ENCODE results near the gene CLEC5A.
"Not testable (repeated sequence)": the region's sequence is repeated elsewhere in the genome, so short reads cannot be mapped to it uniquely, and the experiment has no call there.

Gene CLEC5A

DNA sequence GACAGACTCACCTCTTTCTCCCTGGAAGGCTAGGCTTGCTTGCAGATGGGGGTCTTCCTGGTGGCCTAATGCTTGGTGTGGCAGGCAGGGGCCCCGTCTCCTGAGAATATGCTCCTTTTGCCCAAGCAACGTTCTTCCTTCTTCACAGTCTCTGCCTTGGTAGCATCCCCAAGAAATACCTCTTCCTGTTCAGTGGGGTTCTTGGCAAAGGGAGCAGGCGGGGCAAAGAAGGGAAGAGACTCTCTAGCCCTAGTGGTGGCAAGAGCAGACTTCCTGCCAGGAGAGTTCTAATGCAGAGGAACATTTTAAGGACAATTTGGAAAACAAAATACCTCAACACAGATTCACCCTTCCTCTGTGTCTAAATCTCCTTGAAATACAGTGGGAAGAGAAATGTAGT lies at the start of gene CLEC5A:
Gene CLEC5A (minus strand): TSS at position 179 of the 400 bp plus-strand sequence. CDS start 682 bp downstream, outside the sequence.
- Histone ChIP-seq H3K36me3 (ENCODE audit: insufficient read depth, low read depth, low read length) (no peaks in the 10 kb centered on the region), H3K27ac (ENCODE audit: low read length) (no peak within 1 kb of the TSS), H3K9ac (ENCODE audit: low read depth, low read length) (no peak within 1 kb of the TSS), H3K4me3 (ENCODE audit: low read length) (no peak within 1 kb of the TSS), H3K4me1 (ENCODE audit: insufficient read depth, low read length) (no peaks in the 10 kb centered on the region), H3K27me3 (ENCODE audit: insufficient read depth, low read length) (no peaks in the 10 kb centered on the region), H3K9me3 (ENCODE audit: insufficient read depth, low read depth, low read length) (no peaks in the 10 kb centered on the region)

DNA sequence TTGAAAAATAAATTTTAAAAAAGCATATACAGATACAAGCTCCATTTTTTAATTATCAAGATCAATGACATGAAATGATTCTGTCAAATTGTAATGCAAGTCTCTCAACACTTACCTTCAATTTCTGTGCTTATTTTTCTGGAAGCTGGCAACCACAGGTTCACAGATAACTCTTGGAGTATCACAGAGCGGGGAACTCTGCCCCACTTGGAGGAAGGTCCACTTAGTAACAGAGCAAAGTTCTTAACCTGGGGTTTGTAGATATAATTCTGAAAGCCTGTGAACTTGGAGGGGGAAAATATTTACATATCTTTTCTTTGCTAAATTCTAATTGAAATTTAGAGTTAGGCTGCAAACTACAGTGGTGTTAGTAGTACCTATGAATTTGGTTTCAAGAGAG lies 46.6 kb upstream of the CLEC5A start:
- Histone ChIP-seq H3K9me3 (ENCODE audit: insufficient read depth, low read depth, low read length) (no peaks in the 10 kb centered on the region), H3K4me3 (ENCODE audit: low read length) (no peak overlapping the region), H3K27ac (ENCODE audit: low read length) (no peak overlapping the region), H3K4me1 (ENCODE audit: insufficient read depth, low read length) (no peaks in the 10 kb centered on the region), H3K27me3 (ENCODE audit: insufficient read depth, low read length) (no peaks in the 10 kb centered on the region), H3K36me3 (ENCODE audit: insufficient read depth, low read depth, low read length) (no peaks in the 10 kb centered on the region), H3K9ac (ENCODE audit: low read depth, low read length) (no peak overlapping the region)

DNA sequence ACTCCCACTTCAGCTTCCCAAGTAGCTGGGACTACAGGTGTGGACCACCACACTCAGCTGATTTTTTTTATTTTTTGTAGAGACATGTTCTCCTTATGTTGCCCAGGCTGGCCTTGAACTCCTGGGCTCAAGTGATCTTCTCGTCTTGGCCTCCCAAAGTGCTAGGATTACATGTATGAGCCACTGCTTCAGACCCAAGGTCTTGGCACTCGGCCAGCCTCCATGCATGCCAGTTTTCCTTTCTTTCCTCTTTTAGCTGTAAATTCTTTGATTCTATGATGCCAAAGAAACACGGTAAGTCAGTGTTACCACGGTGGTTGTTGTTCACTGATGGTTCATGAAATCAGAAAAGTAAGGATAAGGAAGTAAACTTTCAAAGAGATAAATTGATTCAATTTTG lies 45.9 kb upstream of the CLEC5A start:
- H3K9me3 ChIP-seq (ENCODE audit: insufficient read depth, low read depth, low read length), result no peaks in the 10 kb centered on the region
- H3K4me1 ChIP-seq (ENCODE audit: insufficient read depth, low read length), result no peaks in the 10 kb centered on the region
- no peaks in the 10 kb centered on the region for H3K36me3 ChIP-seq (ENCODE audit: insufficient read depth, low read depth, low read length)
- no peak overlapping the region for H3K27ac ChIP-seq (ENCODE audit: low read length)
- no peaks in the 10 kb centered on the region for H3K27me3 ChIP-seq (ENCODE audit: insufficient read depth, low read length)
- H3K9ac ChIP-seq (ENCODE audit: low read depth, low read length), result no peak overlapping the region
- H3K4me3 ChIP-seq (ENCODE audit: low read length), result no peak overlapping the region

DNA sequence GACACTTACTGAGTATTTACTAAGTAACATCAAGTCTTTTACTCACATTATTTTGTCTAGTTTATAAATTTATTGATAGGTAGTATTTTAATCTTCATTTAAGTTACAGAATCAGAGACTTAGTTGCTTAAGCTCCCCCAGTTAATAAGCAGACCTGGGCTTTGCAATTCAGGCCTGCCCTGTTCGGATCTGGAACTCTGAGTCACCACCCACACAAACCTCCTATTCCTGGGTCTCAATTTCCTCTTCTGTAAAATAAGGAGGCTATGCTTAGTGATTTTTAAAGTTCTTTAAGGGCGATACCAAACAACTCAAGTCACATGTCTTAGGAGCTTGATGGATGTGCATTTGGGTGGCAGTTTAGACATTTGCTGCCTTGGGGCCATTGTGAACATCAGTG lies 45.4 kb upstream of the CLEC5A start:
- Histone ChIP-seq H3K9ac (ENCODE audit: low read depth, low read length) (no peak overlapping the region), H3K4me1 (ENCODE audit: insufficient read depth, low read length) (no peaks in the 10 kb centered on the region), H3K27me3 (ENCODE audit: insufficient read depth, low read length) (no peaks in the 10 kb centered on the region)

DNA sequence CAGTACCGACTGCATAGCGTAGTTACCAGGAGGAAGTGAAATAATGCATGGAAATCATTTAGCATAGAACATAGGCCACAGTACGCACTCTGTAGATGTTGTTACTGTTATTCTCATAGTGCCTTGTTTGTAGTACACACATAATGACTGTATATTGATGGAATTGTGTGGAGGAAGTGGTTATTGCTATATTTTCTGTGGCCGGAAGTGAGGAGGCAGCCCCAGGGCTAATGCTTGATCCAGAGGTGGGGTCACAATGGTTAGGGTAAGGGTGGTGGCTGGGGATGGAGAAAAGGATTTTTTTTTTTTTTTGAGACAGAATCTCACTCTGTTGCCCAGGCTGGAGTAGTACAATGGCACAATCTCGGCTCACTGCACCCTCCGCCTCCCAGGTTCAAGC lies 44.4 kb upstream of the CLEC5A start:
- Histone ChIP-seq H3K27ac (ENCODE audit: low read length) (no peak overlapping the region), H3K9me3 (ENCODE audit: insufficient read depth, low read depth, low read length) (no peaks in the 10 kb centered on the region)

More for the DNA sequence above, 45.4 kb upstream of the CLEC5A start:
- Histone ChIP-seq H3K27ac (ENCODE audit: low read length) (no peak overlapping the region), H3K9me3 (ENCODE audit: insufficient read depth, low read depth, low read length) (no peaks in the 10 kb centered on the region), H3K4me3 (ENCODE audit: low read length) (no peak overlapping the region), H3K36me3 (ENCODE audit: insufficient read depth, low read depth, low read length) (no peaks in the 10 kb centered on the region)

DNA sequence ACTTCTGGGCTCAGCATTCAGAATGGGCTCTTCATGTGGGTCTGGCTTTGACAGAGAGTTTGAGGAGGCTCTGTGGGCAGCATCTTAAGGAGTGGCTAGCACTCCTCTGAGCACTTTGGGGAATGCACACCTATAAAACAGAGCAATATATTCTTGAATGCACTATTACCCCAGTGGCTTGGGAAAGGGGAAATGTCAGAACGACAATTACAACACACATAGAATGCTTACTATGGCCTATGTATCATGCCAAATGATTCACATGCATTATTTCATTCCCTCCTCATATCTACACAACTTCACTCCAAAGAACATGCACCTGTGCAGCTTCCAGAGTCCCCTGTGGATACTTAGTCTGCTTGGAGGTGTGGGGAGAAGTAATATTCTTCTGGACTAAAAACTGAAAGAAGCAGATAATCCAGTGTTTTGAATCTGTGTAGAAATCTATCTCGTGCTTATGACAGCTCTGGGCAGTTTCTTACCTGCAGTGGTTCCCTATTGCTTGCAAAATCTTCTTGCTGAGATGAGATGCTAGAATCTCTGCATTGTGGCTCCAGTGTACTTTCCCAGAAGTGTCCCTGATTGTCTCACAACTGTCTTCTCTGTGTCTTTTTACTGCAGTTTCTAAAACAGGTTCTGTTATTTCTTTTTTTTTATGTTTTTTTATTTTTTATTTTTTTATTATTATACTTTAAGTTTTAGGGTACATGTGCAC lies 43.4 kb upstream of the CLEC5A start:
- no peak overlapping the region for H3K9ac ChIP-seq (ENCODE audit: low read depth, low read length)
- H3K4me1 ChIP-seq (ENCODE audit: insufficient read depth, low read length), result no peaks in the 10 kb centered on the region
- no peak overlapping the region for H3K27ac ChIP-seq (ENCODE audit: low read length)
- H3K4me3 ChIP-seq (ENCODE audit: low read length), result no peak overlapping the region
- H3K9me3 ChIP-seq (ENCODE audit: insufficient read depth, low read depth, low read length), result no peaks in the 10 kb centered on the region
- no peaks in the 10 kb centered on the region for H3K36me3 ChIP-seq (ENCODE audit: insufficient read depth, low read depth, low read length)
- no peaks in the 10 kb centered on the region for H3K27me3 ChIP-seq (ENCODE audit: insufficient read depth, low read length)

More for the DNA sequence above, 44.4 kb upstream of the CLEC5A start:
- no peak overlapping the region for H3K4me3 ChIP-seq (ENCODE audit: low read length)
- H3K27me3 ChIP-seq (ENCODE audit: insufficient read depth, low read length), result no peaks in the 10 kb centered on the region
- no peak overlapping the region for H3K9ac ChIP-seq (ENCODE audit: low read depth, low read length)
- no peaks in the 10 kb centered on the region for H3K36me3 ChIP-seq (ENCODE audit: insufficient read depth, low read depth, low read length)
- no peaks in the 10 kb centered on the region for H3K4me1 ChIP-seq (ENCODE audit: insufficient read depth, low read length)

DNA sequence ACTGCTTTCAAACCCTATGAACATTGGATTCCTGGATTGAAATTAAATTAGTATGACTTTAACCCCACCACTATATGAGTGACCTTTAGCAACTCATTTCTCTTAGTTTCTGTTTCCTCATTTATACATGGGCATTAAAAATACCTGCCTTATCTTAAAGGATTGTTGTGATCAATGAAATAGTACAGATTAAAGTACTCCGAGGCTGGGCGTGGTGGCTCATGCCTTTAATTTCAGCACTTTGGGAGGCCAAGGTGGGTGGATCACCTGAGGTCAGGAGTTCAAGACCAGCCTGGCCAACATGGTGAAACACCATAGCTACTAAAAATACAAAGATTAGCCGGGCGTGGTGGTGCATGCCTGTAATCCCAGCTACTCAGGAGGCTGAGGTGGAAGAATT lies 41.0 kb upstream of the CLEC5A start:
- not testable (repeated sequence) for H3K4me3 ChIP-seq (ENCODE audit: low read length); H3K27ac ChIP-seq (ENCODE audit: low read length); H3K9ac ChIP-seq (ENCODE audit: low read depth, low read length); H3K36me3 ChIP-seq (ENCODE audit: insufficient read depth, low read depth, low read length); H3K9me3 ChIP-seq (ENCODE audit: insufficient read depth, low read depth, low read length); H3K27me3 ChIP-seq (ENCODE audit: insufficient read depth, low read length); H3K4me1 ChIP-seq (ENCODE audit: insufficient read depth, low read length)

DNA sequence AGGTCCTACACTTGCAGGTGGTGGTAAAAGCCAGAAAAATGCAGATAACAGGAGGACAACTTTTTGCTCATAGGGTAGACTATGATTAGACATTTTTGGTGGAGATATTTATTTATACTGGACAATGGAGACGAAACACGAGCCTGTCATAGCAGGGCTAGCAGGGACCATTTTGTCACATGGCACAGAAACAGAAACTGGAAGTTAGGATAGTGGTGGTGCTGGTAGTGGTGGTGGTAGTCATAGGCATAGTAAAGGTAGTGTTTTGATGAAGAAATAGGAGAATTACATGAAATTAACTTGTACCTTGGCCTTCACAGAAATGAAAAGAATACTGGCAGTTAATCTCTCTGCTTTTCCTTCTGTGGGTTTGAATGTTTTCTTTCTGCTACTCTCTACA lies 40.1 kb upstream of the CLEC5A start:
- Histone ChIP-seq H3K27me3 (ENCODE audit: insufficient read depth, low read length) (no peaks in the 10 kb centered on the region), H3K4me3 (ENCODE audit: low read length) (no peak overlapping the region), H3K9ac (ENCODE audit: low read depth, low read length) (no peak overlapping the region), H3K9me3 (ENCODE audit: insufficient read depth, low read depth, low read length) (no peaks in the 10 kb centered on the region), H3K4me1 (ENCODE audit: insufficient read depth, low read length) (no peaks in the 10 kb centered on the region), H3K36me3 (ENCODE audit: insufficient read depth, low read depth, low read length) (no peaks in the 10 kb centered on the region), H3K27ac (ENCODE audit: low read length) (no peak overlapping the region)

DNA sequence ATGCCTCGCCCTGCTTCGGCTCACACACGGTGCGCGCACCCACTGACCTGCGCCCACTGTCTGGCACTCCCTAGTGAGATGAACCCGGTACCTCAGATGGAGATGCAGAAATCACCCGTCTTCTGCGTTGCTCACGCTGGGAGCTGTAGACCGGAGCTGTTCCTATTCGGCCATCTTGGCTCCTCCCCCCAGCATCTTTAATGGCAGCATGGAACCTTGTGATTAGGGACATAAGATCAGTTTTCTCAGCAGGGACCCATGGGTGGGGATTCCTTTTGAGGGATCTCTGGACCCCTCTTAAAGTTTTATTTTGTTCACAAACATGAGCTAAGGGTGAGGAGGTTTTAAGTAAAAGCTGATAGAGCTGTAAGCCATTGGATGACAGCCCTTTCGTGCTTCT lies 39.2 kb upstream of the CLEC5A start:
- not testable (repeated sequence) for H3K9ac ChIP-seq (ENCODE audit: low read depth, low read length); H3K4me1 ChIP-seq (ENCODE audit: insufficient read depth, low read length); H3K9me3 ChIP-seq (ENCODE audit: insufficient read depth, low read depth, low read length); H3K4me3 ChIP-seq (ENCODE audit: low read length); H3K36me3 ChIP-seq (ENCODE audit: insufficient read depth, low read depth, low read length); H3K27me3 ChIP-seq (ENCODE audit: insufficient read depth, low read length); H3K27ac ChIP-seq (ENCODE audit: low read length)

DNA sequence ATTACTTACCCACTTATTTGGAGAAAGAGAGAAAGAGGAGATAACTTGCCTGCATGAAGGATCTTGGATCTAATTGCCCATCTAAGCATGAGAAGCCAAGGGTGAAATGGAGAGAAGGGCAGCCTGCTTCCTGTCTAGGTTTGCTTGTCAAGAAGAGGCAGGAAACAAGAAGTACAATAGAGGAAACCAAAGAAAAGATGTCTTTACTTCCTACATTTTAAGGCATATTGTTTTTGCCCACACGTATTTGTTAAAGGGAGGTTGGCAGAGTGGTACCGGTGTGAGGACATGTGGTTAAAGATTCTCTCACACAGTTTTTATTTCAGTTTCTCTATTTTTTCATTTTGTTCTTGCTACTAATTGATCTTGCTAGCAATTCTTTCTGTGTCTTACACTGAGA lies 32.8 kb upstream of the CLEC5A start:
- H3K4me1 ChIP-seq (ENCODE audit: insufficient read depth, low read length), result no peaks in the 10 kb centered on the region
- H3K9ac ChIP-seq (ENCODE audit: low read depth, low read length), result no peak overlapping the region
- no peaks in the 10 kb centered on the region for H3K27me3 ChIP-seq (ENCODE audit: insufficient read depth, low read length)
- H3K9me3 ChIP-seq (ENCODE audit: insufficient read depth, low read depth, low read length), result no peaks in the 10 kb centered on the region
- H3K36me3 ChIP-seq (ENCODE audit: insufficient read depth, low read depth, low read length), result no peaks in the 10 kb centered on the region
- H3K27ac ChIP-seq (ENCODE audit: low read length), result no peak overlapping the region
- no peak overlapping the region for H3K4me3 ChIP-seq (ENCODE audit: low read length)

DNA sequence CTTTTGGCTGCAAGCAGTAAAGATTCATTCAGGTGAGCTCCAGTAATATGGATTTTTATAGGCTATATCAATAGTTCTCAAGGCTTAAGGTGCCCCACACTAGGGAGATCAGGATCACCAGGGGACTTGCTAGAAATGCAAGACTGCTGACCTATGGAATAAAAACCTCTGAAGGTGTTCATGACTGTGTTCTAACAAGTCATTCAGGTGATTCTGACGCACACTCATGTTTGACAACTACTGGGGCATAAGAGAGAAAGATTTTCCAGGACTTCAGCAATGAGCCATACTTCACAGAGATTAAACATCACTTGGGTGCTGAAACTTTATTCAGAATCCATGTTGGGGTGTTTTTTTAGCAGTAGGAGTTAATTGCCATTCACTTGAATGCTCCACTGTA lies 31.6 kb upstream of the CLEC5A start:
- Histone ChIP-seq H3K4me1 (ENCODE audit: insufficient read depth, low read length) (no peaks in the 10 kb centered on the region), H3K27me3 (ENCODE audit: insufficient read depth, low read length) (no peaks in the 10 kb centered on the region), H3K4me3 (ENCODE audit: low read length) (no peak overlapping the region), H3K9me3 (ENCODE audit: insufficient read depth, low read depth, low read length) (no peaks in the 10 kb centered on the region), H3K9ac (ENCODE audit: low read depth, low read length) (no peak overlapping the region), H3K36me3 (ENCODE audit: insufficient read depth, low read depth, low read length) (no peaks in the 10 kb centered on the region), H3K27ac (ENCODE audit: low read length) (no peak overlapping the region)

DNA sequence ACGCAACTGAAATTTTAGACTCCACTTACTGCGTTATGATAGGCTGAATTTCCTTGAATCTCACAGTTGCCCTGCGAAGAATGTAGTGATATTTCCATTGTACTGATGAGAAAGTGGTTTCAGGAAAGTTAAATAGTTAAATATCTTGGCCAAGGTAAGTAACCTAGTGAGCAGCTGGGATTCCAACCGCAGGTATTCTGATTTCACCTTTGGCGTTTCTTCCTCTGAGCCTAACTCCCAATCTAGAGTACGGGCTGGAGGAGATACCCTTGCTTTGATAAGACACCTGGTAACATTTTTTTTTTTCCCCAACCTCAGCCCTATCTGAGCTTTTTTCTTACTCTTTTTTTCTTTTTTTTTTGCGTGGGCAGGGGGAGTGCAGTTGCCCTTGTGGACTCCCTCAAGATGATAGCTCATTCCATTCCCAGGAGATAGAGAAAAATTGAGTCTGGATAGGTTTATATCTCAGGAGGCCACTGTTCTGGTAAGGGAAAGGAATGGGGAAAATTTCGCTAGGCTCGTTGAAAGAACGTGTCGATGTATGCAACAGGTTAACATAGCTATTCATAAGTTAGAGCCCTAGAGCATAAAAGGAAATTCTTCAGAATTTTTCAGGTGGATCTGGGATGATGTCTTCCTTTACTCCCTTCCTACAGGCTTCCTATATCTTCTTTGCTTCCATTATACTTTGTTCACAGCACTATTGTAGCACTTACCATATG lies 29.9 kb upstream of the CLEC5A start:
- no peaks in the 10 kb centered on the region for H3K36me3 ChIP-seq (ENCODE audit: insufficient read depth, low read depth, low read length)
- H3K4me3 ChIP-seq (ENCODE audit: low read length), result peak overlapping the region; percentile 32; the same call in 1 of the 2 replicates
- no peaks in the 10 kb centered on the region for H3K9me3 ChIP-seq (ENCODE audit: insufficient read depth, low read depth, low read length)
- H3K27me3 ChIP-seq (ENCODE audit: insufficient read depth, low read length), result no peaks in the 10 kb centered on the region
- H3K4me1 ChIP-seq (ENCODE audit: insufficient read depth, low read length), result no peaks in the 10 kb centered on the region
- no peak overlapping the region for H3K27ac ChIP-seq (ENCODE audit: low read length)
- H3K9ac ChIP-seq (ENCODE audit: low read depth, low read length), result no peak overlapping the region
